Ovary (tissue), 9 donors: ENCODE results near the gene TRIM50. TPM values are rescaled to one million over a fixed set of nuclear protein-coding genes. Genes with fewer than 3 reads are reported as not detected.

Experiments used
- DNase-seq, 5 donors: peaks; one replicate each; pipeline ENCODE4 v3.0.0-alpha.2; 2019 to 2020
- H3K27ac ChIP-seq, 2 donors: fragments of 200-600 bp; one replicate each; pipeline versions ENCODE4 v1.5.1 to v1.8.0; 2019 to 2022
- H3K27me3 ChIP-seq: fragments of 200-600 bp; one replicate; pipeline ENCODE4 v1.8.0; 2022
- H3K36me3 ChIP-seq: fragments of 200-600 bp; sonication (generic); one replicate; pipeline ENCODE4 v1.5.1; 2019
- H3K4me1 ChIP-seq: one replicate; pipeline ENCODE4 v1.8.1; 2013; ENCODE audit warnings: mild to moderate bottlenecking, moderate library complexity; ENCODE audit not compliant: insufficient read depth
- H3K4me3 ChIP-seq: fragments of 200-600 bp; sonication (generic); one replicate; pipeline ENCODE4 v1.5.1; 2017
- H3K9me3 ChIP-seq, 2 donors: fragments of 200-600 bp in 1 of 2; sonication (generic) in 1 of 2; one replicate each; pipeline versions ENCODE4 v1.5.1 to v1.8.1; 2013 to 2019; ENCODE audit warnings: mild to moderate bottlenecking in 1 of 2, moderate library complexity in 1 of 2
- EP300 ChIP-seq: sonication (generic); formaldehyde crosslinking; IDR thresholded peaks from one replicate; pipeline ENCODE4 v1.6.1; 2017; ENCODE audit warnings: antibody characterized with exemption
- POLR2A ChIP-seq: fragments of 450-650 bp; IDR thresholded peaks from one replicate; pipeline ENCODE4 v1.6.1; 2017; ENCODE audit warnings: antibody characterized with exemption, mild to moderate bottlenecking, moderate library complexity
- WGBS, 3 donors: extraction: QIAGEN DNeasy Blood & Tissue Kit in 1 of 3; methylation state at CpG; one replicate each; pipeline versions ENCODE4 v1.1.5 to v1.1.7; 2013 to 2017; 5-methylcytosine and 5-hydroxymethylcytosine counted together
- intact Hi-C, 4 donors: fragments of 100-400 bp; cut with DNase I; formaldehyde crosslinking; loops; one replicate each; pipeline versions ENCODE4 v1.11.0 to v1.15.1; 2022 to 2023
- polyA plus RNA-seq, 2 donors: library from polyadenylated mRNA; stranded (reverse); fragments of 200-250 nt in 1 of 2; fragments of 350-450 nt in 1 of 2; fragmentation: Illumina TruSeq in 1 of 2; extraction: RNeasy Lipid Tissue Mini Kit (QIAGEN cat#74804) in 1 of 2; gene quantifications; one replicate each; pipeline ENCODE4 v1.2.3, GENCODE V29; 2013 to 2014
- total RNA-seq, 7 donors: library from RNA; depleted of rRNA in 2 of 7; stranded (reverse); fragments of >200 nt in 2 of 7; fragmentation: NEBNext Ultra II Directional in 3 of 7; extraction: Animal tissue kit (Norgen Biotek cat#: 25700) in 3 of 7; gene quantifications; one replicate each; pipeline versions ENCODE4 v1.1.0 to v1.2.4, GENCODE V29; 2016 to 2023
- TF ChIP-seq, protein P1 (sequence below), 3 donors: fragments of 450-650 bp in 2 of 3; fragments of 200-600 bp in 1 of 3; IDR thresholded peaks; one replicate each; pipeline versions ENCODE4 v1.5.1 to v1.8.0; 2016 to 2022; ENCODE audit warnings: antibody characterized with exemption in 3 of 3, mild to moderate bottlenecking in 1 of 3
- donor health status: DM: no; HTN: no; CAD: no; lungs with moderate emphysema.
- donor health status: DM: no; HTN: no; CAD: no.
- donor health status: Bipolar disorder and iron deficiency.
- donor health status: DM: yes; HTN: yes; CAD: no.
- donor health status: DM: no; HTN: no; CAD: no.
- donor health status: DM: yes; HTN: yes; CAD: no.

TRIM50 gene
- total and polyA plus RNA-seq, 9 donors = 0.08 to 0.34 (median 0.25) TPM; not detected in 3

DNA sequence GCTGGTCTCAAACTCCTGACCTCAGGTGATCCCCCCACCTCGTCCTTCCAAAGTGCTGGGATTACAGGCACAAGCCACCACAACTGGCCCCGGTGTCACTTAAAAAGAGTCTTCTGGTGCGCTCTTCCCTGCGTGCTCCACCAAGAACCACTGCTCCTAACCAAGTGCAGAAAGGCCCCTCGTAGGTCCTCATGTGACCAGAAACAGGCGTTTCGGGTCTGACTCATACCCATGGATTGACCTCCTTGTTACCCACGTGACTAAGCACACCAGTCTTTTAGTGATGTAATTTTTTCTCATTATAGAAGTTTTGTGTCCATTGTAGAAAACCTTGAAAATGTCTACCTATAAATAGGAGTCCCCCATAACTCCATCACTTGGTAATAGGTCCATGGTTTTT lies 14.0 kb upstream of the TRIM50 start:
- Histone ChIP-seq H3K9me3 (no peaks in the 10 kb centered on the region), H3K27ac (no peak overlapping the region), H3K4me1 (peaks cover 3% of the 10 kb centered on the region), H3K36me3 (no peaks in the 10 kb centered on the region), H3K27me3 (no peaks in the 10 kb centered on the region), H3K4me3 (no peak overlapping the region)
- no peak for DNase-seq
- WGBS, 3 donors = 47 to 56% (median 51%) methylated on average over 8 of the region's 8 CpGs
- TF ChIP-seq EP300 = no peak
- TF ChIP-seq POLR2A = no peak
- TF ChIP-seq, protein P1, sequence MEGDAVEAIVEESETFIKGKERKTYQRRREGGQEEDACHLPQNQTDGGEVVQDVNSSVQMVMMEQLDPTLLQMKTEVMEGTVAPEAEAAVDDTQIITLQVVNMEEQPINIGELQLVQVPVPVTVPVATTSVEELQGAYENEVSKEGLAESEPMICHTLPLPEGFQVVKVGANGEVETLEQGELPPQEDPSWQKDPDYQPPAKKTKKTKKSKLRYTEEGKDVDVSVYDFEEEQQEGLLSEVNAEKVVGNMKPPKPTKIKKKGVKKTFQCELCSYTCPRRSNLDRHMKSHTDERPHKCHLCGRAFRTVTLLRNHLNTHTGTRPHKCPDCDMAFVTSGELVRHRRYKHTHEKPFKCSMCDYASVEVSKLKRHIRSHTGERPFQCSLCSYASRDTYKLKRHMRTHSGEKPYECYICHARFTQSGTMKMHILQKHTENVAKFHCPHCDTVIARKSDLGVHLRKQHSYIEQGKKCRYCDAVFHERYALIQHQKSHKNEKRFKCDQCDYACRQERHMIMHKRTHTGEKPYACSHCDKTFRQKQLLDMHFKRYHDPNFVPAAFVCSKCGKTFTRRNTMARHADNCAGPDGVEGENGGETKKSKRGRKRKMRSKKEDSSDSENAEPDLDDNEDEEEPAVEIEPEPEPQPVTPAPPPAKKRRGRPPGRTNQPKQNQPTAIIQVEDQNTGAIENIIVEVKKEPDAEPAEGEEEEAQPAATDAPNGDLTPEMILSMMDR (IDR thresholded peaks at IDR 0.05) = no peak
- intact Hi-C loops = loop anchor here in 2 of 4 donors (5.0 to 10.0 kb wide), 2 partner anchors 110 to 113 kb away; no protein-coding TSS in a partner anchor

DNA sequence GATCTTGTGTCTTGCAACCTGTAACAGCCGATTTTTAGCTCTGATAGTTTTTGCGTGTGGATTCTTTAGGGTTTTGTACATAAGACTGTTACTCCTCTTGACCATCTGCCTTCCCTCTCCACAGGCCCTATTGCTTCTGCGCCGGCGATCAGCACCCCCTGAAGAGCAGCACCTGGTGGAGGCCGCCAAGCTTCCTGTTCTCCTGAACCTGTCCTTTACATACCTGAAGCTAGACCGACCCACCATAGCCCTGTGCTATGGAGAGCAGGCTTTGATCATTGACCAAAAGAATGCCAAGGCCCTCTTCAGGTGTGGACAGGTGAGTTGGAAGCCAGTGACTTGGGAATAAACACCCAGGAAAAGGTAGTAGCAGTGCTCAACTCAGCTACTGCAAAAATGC lies 12.6 kb upstream of the TRIM50 start:
- Histone ChIP-seq H3K27ac (no peak overlapping the region), H3K36me3 (no peaks in the 10 kb centered on the region), H3K4me3 (no peak overlapping the region), H3K27me3 (no peaks in the 10 kb centered on the region), H3K9me3 (no peaks in the 10 kb centered on the region), H3K4me1 (peaks cover 3% of the 10 kb centered on the region)
- TF ChIP-seq, protein P1 (IDR thresholded peaks at IDR 0.05) = no peak
- TF ChIP-seq POLR2A (no peak), EP300 (no peak)
- intact Hi-C loops = loop anchor here in 2 of 4 donors (5.0 to 10.0 kb wide), 2 partner anchors 112 to 114 kb away; no protein-coding TSS in a partner anchor
- DNase-seq = no peak
- WGBS, 3 donors = 68 to 77% (median 75%) methylated on average over 7 of the region's 7 CpGs

DNA sequence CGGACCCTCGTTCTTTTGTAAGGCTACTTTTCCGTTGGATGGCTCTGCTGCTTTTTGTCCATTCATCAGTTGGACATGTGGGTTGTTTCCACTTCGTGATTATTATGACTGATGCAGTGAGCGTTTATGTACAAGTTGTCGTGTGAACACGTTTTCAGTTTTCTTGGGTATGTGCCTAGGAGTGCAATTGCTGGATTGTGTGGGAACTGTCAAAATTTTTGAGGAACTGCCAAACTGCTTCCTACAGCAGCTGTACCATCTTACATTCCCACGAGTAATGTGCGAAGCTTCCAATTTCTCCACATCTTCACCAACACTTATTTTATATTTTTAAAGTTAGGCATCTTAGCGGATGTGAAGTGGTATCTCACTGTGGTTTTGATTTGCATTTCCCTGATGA lies 10.4 kb upstream of the TRIM50 start:
- Histone ChIP-seq H3K36me3 (no peaks in the 10 kb centered on the region), H3K9me3 (no peaks in the 10 kb centered on the region), H3K27ac (no peak overlapping the region), H3K27me3 (no peaks in the 10 kb centered on the region), H3K4me1 (peaks cover 3% of the 10 kb centered on the region), H3K4me3 (no peak overlapping the region)
- DNase-seq = no peak
- TF ChIP-seq, protein P1 (IDR thresholded peaks at IDR 0.05) = no peak
- TF ChIP-seq EP300 (no peak), POLR2A (no peak)
- 29 to 39% (median 35%) methylated on average over 10 of the region's 10 CpGs for whole genome bisulfite sequencing, 3 donors
- intact Hi-C loops = no loop called here

DNA sequence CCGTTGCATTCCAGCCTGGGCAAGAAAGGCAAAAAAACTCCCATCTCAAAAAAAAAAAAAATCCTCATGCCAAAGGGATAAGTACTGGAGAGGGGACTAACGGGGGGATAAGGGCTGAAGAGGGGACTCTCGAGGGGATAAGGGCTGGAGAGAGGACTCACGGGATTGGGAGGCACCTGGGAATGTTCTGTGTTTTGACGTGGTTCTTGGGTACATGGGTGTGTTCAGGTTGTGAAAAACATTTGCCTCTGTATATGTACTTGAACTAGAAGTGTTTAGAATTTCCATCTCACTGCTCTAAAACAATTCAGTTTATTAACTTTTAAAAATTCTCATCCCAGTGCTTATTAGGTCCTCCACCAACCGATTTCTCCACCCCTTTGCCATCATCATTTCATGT lies 4.6 kb upstream of the TRIM50 start:
- H3K27me3 ChIP-seq = no peaks in the 10 kb centered on the region
- no peak overlapping the region for H3K27ac ChIP-seq
- H3K9me3 ChIP-seq = no peaks in the 10 kb centered on the region
- DNase-seq = no peak
- no peak overlapping the region for H3K4me3 ChIP-seq
- intact Hi-C loops = no loop called here
- TF ChIP-seq POLR2A (no peak), EP300 (no peak)
- TF ChIP-seq, protein P1 (IDR thresholded peaks at IDR 0.05) = no peak
- WGBS, 3 donors = 73 to 77% (median 75%) methylated on average over 6 of the region's 6 CpGs
- H3K36me3 ChIP-seq = no peaks in the 10 kb centered on the region
- H3K4me1 ChIP-seq = no peaks in the 10 kb centered on the region
